ENCODE measurements around the gene RALGPS1. TPM values are rescaled to one million over a fixed set of nuclear protein-coding genes. Genes with fewer than 3 reads are reported as not detected.

The RALGPS1 gene
- polyA plus RNA-seq, 3 donors, result 0.60 to 4.6 (median 1.3) TPM

DNA sequence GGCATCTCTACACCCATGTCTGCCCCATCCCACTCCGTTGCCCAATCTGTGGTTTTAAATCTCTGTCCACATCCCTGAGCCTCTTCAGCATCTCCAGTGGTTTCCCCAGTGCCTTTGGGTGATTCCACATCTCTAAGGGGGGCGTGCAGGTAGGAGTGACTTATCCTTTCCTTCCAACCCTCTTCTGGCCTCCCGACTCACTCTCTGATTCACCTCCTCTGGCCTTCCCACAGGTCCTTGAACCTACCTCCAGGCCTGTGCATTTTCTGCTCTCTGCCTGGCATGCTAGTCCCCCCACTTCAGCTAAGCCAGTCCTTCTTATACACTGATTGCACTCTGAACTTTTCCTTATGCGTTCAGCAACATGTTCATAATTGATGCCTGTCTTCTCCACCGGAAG is 99.0 kb downstream of the RALGPS1 start:
- no peak for DNase-seq
- H3K4me2 ChIP-seq (replicated peaks; ENCODE audit: extremely low read depth, low read length, poor library complexity, severe bottlenecking), result no peak overlapping the region
- TF ChIP-seq, protein P1, sequence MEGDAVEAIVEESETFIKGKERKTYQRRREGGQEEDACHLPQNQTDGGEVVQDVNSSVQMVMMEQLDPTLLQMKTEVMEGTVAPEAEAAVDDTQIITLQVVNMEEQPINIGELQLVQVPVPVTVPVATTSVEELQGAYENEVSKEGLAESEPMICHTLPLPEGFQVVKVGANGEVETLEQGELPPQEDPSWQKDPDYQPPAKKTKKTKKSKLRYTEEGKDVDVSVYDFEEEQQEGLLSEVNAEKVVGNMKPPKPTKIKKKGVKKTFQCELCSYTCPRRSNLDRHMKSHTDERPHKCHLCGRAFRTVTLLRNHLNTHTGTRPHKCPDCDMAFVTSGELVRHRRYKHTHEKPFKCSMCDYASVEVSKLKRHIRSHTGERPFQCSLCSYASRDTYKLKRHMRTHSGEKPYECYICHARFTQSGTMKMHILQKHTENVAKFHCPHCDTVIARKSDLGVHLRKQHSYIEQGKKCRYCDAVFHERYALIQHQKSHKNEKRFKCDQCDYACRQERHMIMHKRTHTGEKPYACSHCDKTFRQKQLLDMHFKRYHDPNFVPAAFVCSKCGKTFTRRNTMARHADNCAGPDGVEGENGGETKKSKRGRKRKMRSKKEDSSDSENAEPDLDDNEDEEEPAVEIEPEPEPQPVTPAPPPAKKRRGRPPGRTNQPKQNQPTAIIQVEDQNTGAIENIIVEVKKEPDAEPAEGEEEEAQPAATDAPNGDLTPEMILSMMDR (IDR thresholded peaks at IDR 0.05), result no peak
- H3K9me3 Mint-ChIP-seq, result no peaks in the 10 kb centered on the region
- H3K27ac ChIP-seq (ENCODE audit: low read depth in 1 of 2, low read length in 2 of 2), result no peak overlapping the region
- H3K79me2 ChIP-seq (ENCODE audit: insufficient read depth, low read length), result no peaks in the 10 kb centered on the region
- H3K9ac ChIP-seq (ENCODE audit: insufficient read depth, low read length, poor library complexity, severe bottlenecking), result no peak overlapping the region
- no peak overlapping the region for H3K4me3 ChIP-seq (replicated peaks in 1 of 3; ENCODE audit: low read depth in 2 of 3, low read length in 3 of 3)
- no peaks in the 10 kb centered on the region for H4K20me1 ChIP-seq (ENCODE audit: insufficient read depth, low read length)
- intact Hi-C loops (cut with micrococcal nuclease), result no loop called here
- H3K4me1 ChIP-seq (ENCODE audit: control insufficient read depth in 1 of 2, insufficient read depth in 2 of 2, low read length in 2 of 2), result no peaks in the 10 kb centered on the region
- no peaks in the 10 kb centered on the region for H3K36me3 Mint-ChIP-seq
- 92% methylated on average over 4 of the region's 5 CpGs for WGBS (ENCODE audit: insufficient coverage)
- no peak overlapping the region for H3K27ac Mint-ChIP-seq
- no peak overlapping the region for H3K4me3 Mint-ChIP-seq
- peaks cover 16 to 36% (median 18%) of the 10 kb centered on the region in 3 donors for H3K27me3 Mint-ChIP-seq (ENCODE audit: low read depth in 3 of 3)
- H3K36me3 ChIP-seq (replicated peaks in 1 of 2; ENCODE audit: control insufficient read depth in 1 of 2, insufficient read depth in 2 of 2, low read length in 2 of 2), result no peaks in the 10 kb centered on the region
- H3K27me3 ChIP-seq (ENCODE audit: control insufficient read depth in 2 of 2, insufficient read depth in 2 of 2, low read length in 2 of 2), result peaks cover 0 to 12% of the 10 kb centered on the region in 2 donors
- no peaks in the 10 kb centered on the region for H3K4me1 Mint-ChIP-seq
- H3K9me3 ChIP-seq (replicated peaks in 1 of 2; ENCODE audit: control insufficient read depth in 1 of 2, insufficient read depth in 1 of 2, low read length in 2 of 2), result no peaks in the 10 kb centered on the region
- no peak overlapping the region for H2AFZ ChIP-seq (ENCODE audit: insufficient read depth, low read depth, low read length, poor library complexity, severe bottlenecking)

GRCh38 chr9:127014216-127014909 is 99.8 kb downstream of the RALGPS1 start:
- Histone ChIP-seq H3K9me3 (replicated peaks in 1 of 2; ENCODE audit: control insufficient read depth in 1 of 2, insufficient read depth in 1 of 2, low read length in 2 of 2) (no peaks in the 10 kb centered on the region), H2AFZ (ENCODE audit: insufficient read depth, low read depth, low read length, poor library complexity, severe bottlenecking) (no peak overlapping the region), H3K4me1 (ENCODE audit: control insufficient read depth in 1 of 2, insufficient read depth in 2 of 2, low read length in 2 of 2) (no peaks in the 10 kb centered on the region), H3K4me2 (replicated peaks; ENCODE audit: extremely low read depth, low read length, poor library complexity, severe bottlenecking) (no peak overlapping the region), H3K9ac (ENCODE audit: insufficient read depth, low read length, poor library complexity, severe bottlenecking) (no peak overlapping the region), H3K27ac (ENCODE audit: low read depth in 1 of 2, low read length in 2 of 2) (no peak overlapping the region), H3K36me3 (replicated peaks in 1 of 2; ENCODE audit: control insufficient read depth in 1 of 2, insufficient read depth in 2 of 2, low read length in 2 of 2) (no peaks in the 10 kb centered on the region), H3K4me3 (replicated peaks in 1 of 3; ENCODE audit: low read depth in 2 of 3, low read length in 3 of 3) (no peak overlapping the region), H3K79me2 (ENCODE audit: insufficient read depth, low read length) (no peaks in the 10 kb centered on the region), H4K20me1 (ENCODE audit: insufficient read depth, low read length) (no peaks in the 10 kb centered on the region), H3K27me3 (ENCODE audit: control insufficient read depth in 2 of 2, insufficient read depth in 2 of 2, low read length in 2 of 2) (peaks cover 0 to 12% of the 10 kb centered on the region in 2 donors)
- Mint-ChIP-seq H3K27me3 (ENCODE audit: low read depth in 3 of 3) (peaks cover 16 to 37% (median 18%) of the 10 kb centered on the region in 3 donors), H3K4me3 (no peak overlapping the region), H3K36me3 (no peaks in the 10 kb centered on the region), H3K27ac (no peak overlapping the region), H3K4me1 (no peaks in the 10 kb centered on the region), H3K9me3 (no peaks in the 10 kb centered on the region)
- intact Hi-C loops (cut with micrococcal nuclease), result no loop called here
- TF ChIP-seq, protein P1 (IDR thresholded peaks at IDR 0.05), result no peak
- no peak for DNase-seq
- no CpG with 5 or more reads among the region's 4 CpGs for WGBS (ENCODE audit: insufficient coverage)

All from CD14-positive monocyte (primary cell).